ENCODE data around the gene INTU. TPM values are rescaled to one million over a fixed set of nuclear protein-coding genes. Genes with fewer than 3 reads are reported as not detected.
"Not testable (repeated sequence)": the region's sequence is repeated elsewhere in the genome, so short reads cannot be mapped to it uniquely, and the experiment has no call there.

Gene INTU
- total RNA-seq, result 11.1 TPM
- long read RNA-seq, full-length matches to known transcripts, result 4 of 9 reads
- long read RNA-seq, partial matches to known transcripts, result 2 of 9 reads
- long read RNA-seq, other reads (novel, unspliced or antisense), result 3 of 9 reads

- Histone ChIP-seq H3K4me3 (peak within 1 kb of the TSS; percentile 73), H3K9me3 (no peaks in the 10 kb centered on the region), H3K4me1 (peaks cover 8% of the 10 kb centered on the region), H3K27ac (peak within 1 kb of the TSS; percentile 71), H3K36me3 (no peaks in the 10 kb centered on the region), H3K27me3 (ENCODE audit: low read depth) (no peaks in the 10 kb centered on the region)
- intact Hi-C loops (cut with DNase I), result no loop called here
- no peak for TF ChIP-seq CTCF (IDR thresholded peaks at IDR 0.05)
- ATAC-seq, result peak; percentile 99 to 100
- peak; percentile 94 for DNase-seq
Measured at GRCh38 chr4:127632420-127633403, at the start of gene INTU. Gene INTU, plus strand, starts transcription at chr4:127632957. Its CDS starts 78 bp downstream, at chr4:127633035.

- DNase-seq; intact Hi-C loops (cut with DNase I); H3K4me1 ChIP-seq; H3K27me3 ChIP-seq (ENCODE audit: low read depth); H3K4me3 ChIP-seq; H3K9me3 ChIP-seq; ATAC-seq; H3K27ac ChIP-seq; H3K36me3 ChIP-seq: not testable (repeated sequence)
Measured at GRCh38 chr4:127586496-127586895, 46.3 kb upstream of the INTU start.

GRCh38 chr4:127586922-127587571 is 45.7 kb upstream of the INTU start:
- TF ChIP-seq CTCF (IDR thresholded peaks at IDR 0.05), result peak; percentile 63

GRCh38 chr4:127589153-127589552 is 43.6 kb upstream of the INTU start:
- ATAC-seq; H3K9me3 ChIP-seq; H3K27ac ChIP-seq; H3K4me1 ChIP-seq; intact Hi-C loops (cut with DNase I); DNase-seq; H3K36me3 ChIP-seq; H3K4me3 ChIP-seq; H3K27me3 ChIP-seq (ENCODE audit: low read depth): not testable (repeated sequence)

More at GRCh38 chr4:127586922-127587571, 45.7 kb upstream of the INTU start:
- Histone ChIP-seq H3K27ac (no peak overlapping the region), H3K9me3 (no peaks in the 10 kb centered on the region), H3K4me1 (no peaks in the 10 kb centered on the region), H3K36me3 (no peaks in the 10 kb centered on the region), H3K27me3 (ENCODE audit: low read depth) (no peaks in the 10 kb centered on the region), H3K4me3 (no peak overlapping the region)
- peak; percentile 69 to 78 for ATAC-seq
- no peak for DNase-seq
- intact Hi-C loops (cut with DNase I), result no loop called here

GRCh38 chr4:127598656-127599055 is 34.1 kb upstream of the INTU start:
- no peak overlapping the region for H3K4me3 ChIP-seq
- no peaks in the 10 kb centered on the region for H3K27me3 ChIP-seq (ENCODE audit: low read depth)
- TF ChIP-seq CTCF (IDR thresholded peaks at IDR 0.05), result no peak
- no peaks in the 10 kb centered on the region for H3K4me1 ChIP-seq
- H3K27ac ChIP-seq, result no peak overlapping the region
- H3K9me3 ChIP-seq, result no peaks in the 10 kb centered on the region
- no peaks in the 10 kb centered on the region for H3K36me3 ChIP-seq
- ATAC-seq (no peak), DNase-seq (no peak)
- intact Hi-C loops (cut with DNase I), result no loop called here

GRCh38 chr4:127601029-127601428 is 31.7 kb upstream of the INTU start:
- ATAC-seq (no peak), DNase-seq (no peak)
- Histone ChIP-seq H3K27ac (no peak overlapping the region), H3K9me3 (no peaks in the 10 kb centered on the region), H3K36me3 (no peaks in the 10 kb centered on the region), H3K4me1 (no peaks in the 10 kb centered on the region), H3K27me3 (ENCODE audit: low read depth) (peaks cover 4% of the 10 kb centered on the region), H3K4me3 (no peak overlapping the region)
- TF ChIP-seq CTCF (IDR thresholded peaks at IDR 0.05), result no peak
- intact Hi-C loops (cut with DNase I), result no loop called here
